Measurements from ENCODE around the gene EGF.
"Not testable (repeated sequence)": the region's sequence is repeated elsewhere in the genome, so short reads cannot be mapped to it uniquely, and the experiment has no call there.

The EGF gene

GRCh38 chr4:109915385-109916026 is 2.8 kb downstream of the EGF start:
- DNase-seq, result no peak

DNA sequence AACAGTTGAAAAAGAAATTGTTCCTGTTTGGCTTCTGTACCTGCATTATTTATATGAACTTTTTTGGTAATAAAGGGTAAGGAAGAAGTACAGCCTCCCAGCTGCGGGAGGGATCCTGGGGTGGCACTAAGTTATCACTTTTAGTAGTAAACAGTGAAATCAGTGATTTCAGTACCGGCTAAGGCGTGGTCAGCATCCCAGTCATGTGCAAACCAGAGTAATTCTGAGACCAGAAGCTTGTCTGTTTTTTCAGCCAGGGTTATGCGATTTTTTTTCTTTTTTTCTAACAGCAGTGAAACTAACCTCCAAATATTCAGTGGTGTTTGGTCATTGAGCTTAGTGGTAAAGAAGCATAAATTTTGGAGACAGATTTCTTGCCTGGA is 3.3 kb downstream of the EGF start:
- no peak for DNase-seq

DNA sequence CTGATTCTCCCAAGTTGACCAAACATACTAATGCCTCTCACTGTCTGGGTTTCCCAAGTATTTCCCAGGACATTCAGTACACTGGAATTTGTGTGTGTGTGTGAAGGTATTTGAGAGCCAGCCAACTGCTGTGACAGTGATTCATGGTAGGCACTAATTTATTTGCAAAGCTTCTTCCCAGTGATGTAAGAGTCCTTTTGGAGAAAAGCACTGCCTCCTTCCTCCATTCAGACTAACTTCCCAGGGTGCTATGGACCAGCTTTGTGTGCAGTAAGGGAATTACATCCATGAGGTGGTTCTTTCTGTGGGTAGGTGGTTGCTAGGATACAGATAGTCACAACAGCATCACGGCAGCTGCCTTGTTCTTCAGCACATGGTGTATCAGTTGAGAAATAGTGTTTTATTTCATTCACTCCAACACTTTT is 8.7 kb downstream of the EGF start:
- no peak for DNase-seq

- no peak for DNase-seq
Measured at GRCh38 chr4:109925396-109925795, 12.7 kb downstream of the EGF start.

DNA sequence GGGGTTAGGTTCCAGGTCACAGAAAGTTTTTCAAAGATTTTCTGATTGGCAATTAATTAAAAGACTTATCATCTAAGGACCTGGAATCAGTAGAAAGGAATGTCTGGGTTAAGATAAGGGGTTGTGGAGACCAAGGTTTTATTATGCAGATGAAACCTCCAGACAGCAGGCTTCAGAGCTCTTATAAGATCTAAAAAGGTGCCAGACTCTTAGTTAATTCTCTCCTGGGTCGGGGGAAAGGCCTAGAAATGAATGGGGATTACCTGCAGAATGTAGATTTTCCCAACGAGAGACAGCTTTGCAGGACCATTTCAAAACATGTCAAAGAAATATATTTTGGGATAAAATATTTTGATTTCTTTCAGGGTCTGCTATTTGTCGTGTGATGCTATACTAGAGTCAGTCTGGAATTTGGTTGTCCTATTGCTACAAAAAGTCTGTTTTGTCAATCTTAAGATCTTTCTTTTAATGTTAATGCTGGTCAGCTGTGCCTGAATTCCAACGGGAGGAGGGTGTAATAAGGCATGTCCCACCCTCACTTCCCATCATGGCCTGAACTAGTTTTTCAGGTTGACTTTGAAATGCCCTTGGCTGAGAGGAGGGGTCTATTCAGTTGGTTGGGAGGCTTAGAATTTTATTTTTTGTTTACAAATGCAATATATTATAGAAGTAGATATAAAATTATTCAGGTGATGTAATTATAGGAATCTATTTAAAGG is 15.8 kb downstream of the EGF start:
- DNase-seq, result no peak

DNA sequence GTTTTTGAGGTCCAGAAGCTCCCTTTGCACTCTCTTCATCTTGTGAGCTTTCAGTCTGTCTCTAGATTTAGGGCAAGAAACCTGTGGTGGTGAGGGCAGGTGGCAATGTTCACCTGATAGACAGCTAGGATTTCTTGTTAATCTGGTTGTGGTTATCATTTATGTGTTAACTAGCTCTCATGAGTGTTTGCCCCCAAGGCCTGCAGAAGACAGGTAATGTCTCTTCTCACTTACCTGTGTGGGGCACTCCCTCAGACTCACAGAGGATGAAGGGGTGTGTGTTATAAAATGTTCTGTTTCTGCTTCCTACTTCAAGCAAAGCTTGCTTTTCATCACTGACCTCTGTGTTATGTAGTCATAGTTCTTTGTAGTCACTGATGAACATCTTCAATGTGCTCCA is 17.8 kb downstream of the EGF start:
- DNase-seq, result no peak

DNA sequence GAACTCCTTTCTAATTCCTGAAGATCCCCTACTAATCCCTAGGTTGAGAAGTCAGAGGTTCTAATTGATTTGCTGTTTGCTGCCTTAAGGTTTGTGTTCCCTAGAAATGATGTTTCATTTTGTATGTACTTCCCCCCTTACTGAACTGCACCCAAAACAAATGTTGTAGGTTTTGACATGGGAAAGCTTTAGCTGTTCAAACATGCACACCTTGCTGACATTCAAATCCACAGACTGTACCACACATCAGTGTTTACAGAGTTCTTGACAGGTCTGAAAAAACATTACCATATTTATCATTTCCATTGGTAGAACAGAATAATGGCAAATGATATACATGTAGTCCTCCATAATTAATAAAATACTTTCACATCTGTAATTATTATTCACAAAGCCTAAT is 18.2 kb downstream of the EGF start:
- no peak for DNase-seq

GRCh38 chr4:109931318-109931717 is 18.6 kb downstream of the EGF start:
- no peak for DNase-seq

- DNase-seq, result not testable (repeated sequence)
Measured at GRCh38 chr4:109937352-109937751, 24.7 kb downstream of the EGF start.

GRCh38 chr4:109939190-109939589 is 26.5 kb downstream of the EGF start:
- DNase-seq, result peak; percentile 22 to 43

DNA sequence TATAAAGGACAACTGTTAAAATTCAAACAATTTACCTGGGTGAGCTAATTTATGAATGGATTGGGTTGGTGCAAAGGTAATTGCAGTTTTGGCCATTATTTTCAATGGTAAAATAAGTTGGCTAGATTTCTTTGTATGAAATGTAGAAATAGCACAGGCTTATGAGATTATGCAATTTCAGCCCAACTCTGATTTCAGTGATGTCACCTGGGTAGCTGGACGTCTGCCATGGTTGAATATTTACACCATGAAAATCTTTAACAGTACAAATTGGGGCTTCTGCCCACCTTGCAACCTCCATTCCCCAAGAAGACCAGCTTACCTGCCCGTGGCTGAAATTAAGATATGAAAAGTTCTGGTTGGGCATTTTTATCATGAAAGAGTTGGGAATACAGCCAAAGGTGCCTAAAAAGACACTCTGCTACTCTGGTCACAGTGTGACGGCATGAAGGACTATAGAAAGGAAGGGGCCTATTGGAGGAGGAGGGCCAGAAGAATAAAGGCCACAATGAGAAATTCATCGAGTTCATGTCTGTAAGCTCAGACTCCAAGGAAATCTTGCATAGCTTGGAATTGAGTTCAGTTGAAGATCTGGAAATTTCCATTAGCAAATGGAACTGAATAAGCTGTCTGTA is 29.7 kb downstream of the EGF start:
- DNase-seq, result no peak

DNA sequence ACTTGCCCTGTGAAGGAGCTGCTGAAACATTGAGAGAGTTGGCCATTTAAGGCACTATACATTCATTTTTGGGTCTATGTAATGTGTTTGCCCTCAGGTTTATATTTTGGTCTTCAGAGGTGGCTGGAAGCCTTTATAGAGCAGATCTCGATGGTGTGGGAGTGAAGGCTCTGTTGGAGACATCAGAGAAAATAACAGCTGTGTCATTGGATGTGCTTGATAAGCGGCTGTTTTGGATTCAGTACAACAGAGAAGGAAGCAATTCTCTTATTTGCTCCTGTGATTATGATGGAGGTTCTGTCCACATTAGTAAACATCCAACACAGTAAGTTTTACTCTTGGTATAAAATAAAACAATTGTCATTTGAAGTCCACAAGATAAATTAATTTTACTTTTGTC is 31.1 kb downstream of the EGF start:
- DNase-seq, result no peak

- peak; percentile 34 to 49 for DNase-seq
Measured at GRCh38 chr4:109944591-109944990, 31.9 kb downstream of the EGF start.

- DNase-seq, result peak; percentile 47 to 75
Measured at GRCh38 chr4:109945056-109945455, 32.4 kb downstream of the EGF start.

DNA sequence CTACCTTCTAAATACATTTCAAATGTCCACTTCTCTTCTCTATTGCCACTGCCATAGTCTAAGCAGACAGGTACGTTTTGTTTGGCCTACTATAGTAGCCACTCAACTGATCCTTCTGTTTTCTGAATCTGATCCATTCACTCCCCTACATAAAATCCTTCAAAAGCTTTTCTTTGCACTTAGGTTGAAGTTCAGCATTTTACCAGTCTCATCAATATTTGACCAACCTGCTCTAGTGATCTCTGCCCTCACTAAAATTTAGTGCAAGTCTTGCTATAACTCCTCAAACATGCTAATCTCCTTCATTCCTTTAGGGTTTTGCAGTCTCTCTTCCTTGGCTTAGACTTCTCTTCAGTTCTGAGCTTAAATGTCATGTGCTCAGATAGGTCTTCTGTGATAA is 33.4 kb downstream of the EGF start:
- DNase-seq, result no peak

- DNase-seq, result no peak
Measured at GRCh38 chr4:109947457-109947856, 34.8 kb downstream of the EGF start.

- no peak for DNase-seq
Measured at GRCh38 chr4:109947918-109948317, 35.2 kb downstream of the EGF start.

GRCh38 chr4:109949099-109949718 is 36.5 kb downstream of the EGF start:
- DNase-seq, result not testable (repeated sequence)

GRCh38 chr4:109952612-109953011 is 39.9 kb downstream of the EGF start:
- no peak for DNase-seq

DNA sequence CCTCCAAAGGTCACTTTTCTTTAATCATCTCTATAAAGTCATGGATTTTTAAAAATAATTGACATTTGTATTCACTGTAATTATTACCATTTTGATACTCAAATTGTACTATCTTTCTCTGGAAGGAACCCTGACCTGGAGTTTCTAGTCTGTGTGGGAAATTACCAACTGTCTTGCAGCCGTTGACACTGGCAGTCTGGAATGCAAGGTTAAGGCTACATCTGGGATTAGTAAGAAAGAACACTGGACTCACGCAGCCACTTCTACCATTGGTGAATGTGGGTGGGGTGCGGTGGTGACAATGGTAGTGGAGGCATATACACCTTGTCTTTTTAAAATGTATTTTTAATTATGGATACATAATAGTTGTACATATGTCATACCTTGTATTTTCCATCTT is 40.9 kb downstream of the EGF start:
- no peak for DNase-seq

- DNase-seq, result no peak
Measured at GRCh38 chr4:109955146-109955545, 42.5 kb downstream of the EGF start.

DNA sequence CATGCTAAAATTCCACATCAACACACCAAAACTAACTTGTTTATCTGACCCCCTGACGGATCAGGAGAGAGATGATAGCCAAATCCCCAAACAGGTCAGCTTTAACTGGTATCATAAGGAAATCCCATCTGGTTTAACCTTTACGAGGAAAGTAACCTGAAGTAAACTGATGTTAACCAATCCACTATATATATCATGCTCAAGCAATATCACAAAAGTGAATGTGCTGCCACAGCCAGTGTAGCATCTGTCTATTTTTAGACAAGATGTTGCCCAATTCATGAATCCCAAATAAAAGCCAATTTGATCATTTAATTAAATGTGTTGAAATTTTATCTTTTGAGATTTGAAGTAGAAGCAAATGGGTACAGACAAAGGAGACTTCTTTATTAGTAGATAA is 44.5 kb downstream of the EGF start:
- no peak for DNase-seq

GRCh38 chr4:109959195-109959594 is 46.5 kb downstream of the EGF start:
- DNase-seq, result no peak

- no peak for DNase-seq
Measured at GRCh38 chr4:109962401-109962800, 49.7 kb downstream of the EGF start.
